Keratinocyte (primary cell): Measurements from ENCODE around the gene PCDH15. TPM values are rescaled to one million over a fixed set of nuclear protein-coding genes. Genes with fewer than 3 reads are reported as not detected.

Source experiments
- DNase-seq: peaks from one replicate; pipeline ENCODE4 v3.0.0-alpha.2; 2011; ENCODE audit warnings: low read depth, missing footprints, low spot score
- FAIRE-seq: peaks from 2 replicates; lab custom pipeline; 2011; peaks lifted over from hg19 to GRCh38; lab: Jason Lieb, UNC
- H2AFZ ChIP-seq: 2 replicates; pipeline ENCODE4 v1.6.0; 2012; ENCODE audit warnings: low read length, control low read depth, inconsistent platforms; ENCODE audit not compliant: control insufficient read depth
- H3K27ac ChIP-seq: 2 replicates; pipeline ENCODE4 v1.5.1; 2011; ENCODE audit warnings: low read length; ENCODE audit not compliant: control insufficient read depth, insufficient read depth
- H3K27me3 ChIP-seq: 3 replicates; pipeline ENCODE4 v1.6.0; 2011; ENCODE audit warnings: low read length; ENCODE audit not compliant: control insufficient read depth, insufficient read depth; ENCODE audit errors: extremely low read depth
- H3K36me3 ChIP-seq, 2 experiments: 2 replicates in 1 of 2; 3 replicates in 1 of 2; pipeline ENCODE4 v1.5.1; 2011; ENCODE audit warnings: low read length in 2 of 2, mild to moderate bottlenecking in 1 of 2; ENCODE audit not compliant: control insufficient read depth in 2 of 2, insufficient read depth in 2 of 2; ENCODE audit errors: extremely low read depth in 1 of 2
- H3K4me1 ChIP-seq: 3 replicates; pipeline ENCODE4 v1.5.1; 2011; ENCODE audit warnings: low read length; ENCODE audit not compliant: control insufficient read depth, insufficient read depth; ENCODE audit errors: extremely low read depth
- H3K4me2 ChIP-seq: 3 replicates; pipeline ENCODE4 v1.6.0; 2011; ENCODE audit warnings: low read depth, low read length; ENCODE audit not compliant: control insufficient read depth, insufficient read depth; ENCODE audit errors: extremely low read depth
- H3K4me3 ChIP-seq, 3 experiments: fragments of 200-600 bp in 1 of 3; sonication (generic) in 1 of 3; 2 replicates in 2 of 3; 3 replicates in 1 of 3; pipeline ENCODE4 v1.5.1; 2011 to 2016; ENCODE audit warnings: low read length in 3 of 3, mild to moderate bottlenecking in 3 of 3, control low read depth in 2 of 3, inconsistent platforms in 1 of 3, low read depth in 1 of 3, mixed read lengths in 1 of 3, mixed run types in 1 of 3, moderate library complexity in 1 of 3; ENCODE audit not compliant: control insufficient read depth in 2 of 3, insufficient read depth in 2 of 3; ENCODE audit errors: extremely low read depth in 1 of 3
- H3K79me2 ChIP-seq: 2 replicates; pipeline ENCODE4 v1.6.0; 2012; ENCODE audit warnings: low read length; ENCODE audit not compliant: control insufficient read depth, insufficient read depth
- H3K9ac ChIP-seq: 3 replicates; pipeline ENCODE4 v1.6.0; 2011; ENCODE audit warnings: low read length; ENCODE audit not compliant: control insufficient read depth, insufficient read depth; ENCODE audit errors: extremely low read depth
- H3K9me1 ChIP-seq: 3 replicates; pipeline ENCODE4 v1.6.0; 2011; ENCODE audit warnings: low read length; ENCODE audit not compliant: control insufficient read depth, insufficient read depth; ENCODE audit errors: extremely low read depth
- H3K9me3 ChIP-seq: 2 replicates; pipeline ENCODE4 v1.5.1; 2012; ENCODE audit warnings: low read depth, low read length; ENCODE audit not compliant: control insufficient read depth
- H4K20me1 ChIP-seq: 3 replicates; pipeline ENCODE4 v1.6.0; 2011; ENCODE audit warnings: low read length; ENCODE audit not compliant: control insufficient read depth, insufficient read depth; ENCODE audit errors: extremely low read depth
- CTCF ChIP-seq, 3 experiments: IDR thresholded peaks in 1 of 3; conservative IDR thresholded peaks in 1 of 3; optimal IDR thresholded peaks in 1 of 3; 2 replicates in 2 of 3; 3 replicates in 1 of 3; pipeline versions ENCODE3 to v1.5.1; 2011; ENCODE audit warnings: low read length in 3 of 3, mild to moderate bottlenecking in 3 of 3, moderate library complexity in 2 of 3, control low read depth in 1 of 3, inconsistent platforms in 1 of 3; ENCODE audit not compliant: insufficient read depth in 2 of 3; ENCODE audit errors: extremely low read depth in 1 of 3
- EZH2 ChIP-seq: IDR thresholded peaks from one replicate; pipeline ENCODE4 v1.6.1; 2012; ENCODE audit warnings: inconsistent platforms, mild to moderate bottlenecking, low read length, moderate library complexity
- dilution Hi-C: fragments of 300-500 bp; cut with MboI; formaldehyde crosslinking; loops from one replicate; pipeline ENCODE4 v1.7.0; 2020; ENCODE audit warnings: low sequenced_read_pairs; ENCODE audit not compliant: extremely low pct_ligation_motif_present
- polyA plus RNA-seq, 5 experiments: library from polyadenylated mRNA; depleted of rRNA in 3 of 5; stranded (reverse) in 3 of 5; stranded (forward) in 1 of 5; unstranded in 1 of 5; fragments of >200 nt; gene quantifications; 1 replicate in 1 of 5; 2 replicates in 3 of 5; 3 replicates in 1 of 5; pipeline versions ENCODE4 v1.2.1 to v1.2.3, GENCODE V29; 2011 to 2012; ENCODE audit warnings: missing spikeins in 2 of 5, low read depth in 1 of 5, low replicate concordance in 1 of 5

PCDH15 gene
- polyA plus RNA-seq, 1 donor (not counting 4 experiments of a cell fraction or from before 2014, with no cell fraction given) = not detected

GRCh38 chr10:54065106-54065505, 735.9 kb downstream of the PCDH15 start:
- H3K4me2 ChIP-seq = no peak overlapping the region
- no peaks in the 10 kb centered on the region for H3K27me3 ChIP-seq
- TF ChIP-seq EZH2 = no peak
- TF ChIP-seq CTCF (optimal IDR thresholded peaks at IDR 0.05 in 1 of 3, IDR thresholded peaks at IDR 0.05 in 1 of 3, conservative IDR thresholded peaks at IDR 0.05 in 1 of 3; ENCODE audit: extremely low read depth in 1 of 3, insufficient read depth in 2 of 3, low read length in 3 of 3) = no peak
- H3K4me3 ChIP-seq = no peak overlapping the region
- no peaks in the 10 kb centered on the region for H3K4me1 ChIP-seq
- H3K27ac ChIP-seq = no peak overlapping the region
- dilution Hi-C loops = no loop called here
- no peak overlapping the region for H2AFZ ChIP-seq
- no peak for DNase-seq
- FAIRE-seq = no peak
- no peaks in the 10 kb centered on the region for H3K79me2 ChIP-seq
- no peak overlapping the region for H3K9ac ChIP-seq
- no peaks in the 10 kb centered on the region for H3K36me3 ChIP-seq
- no peaks in the 10 kb centered on the region for H3K9me1 ChIP-seq
- peaks cover 3% of the 10 kb centered on the region for H3K9me3 ChIP-seq
- no peaks in the 10 kb centered on the region for H4K20me1 ChIP-seq

- DNase-seq = no peak
Measured at GRCh38 chr10:54064215-54064614, 736.8 kb downstream of the PCDH15 start.

More at GRCh38 chr10:54064215-54064614, 736.8 kb downstream of the PCDH15 start:
- Histone ChIP-seq H3K36me3 (no peaks in the 10 kb centered on the region), H2AFZ (no peak overlapping the region), H3K79me2 (no peaks in the 10 kb centered on the region), H4K20me1 (no peaks in the 10 kb centered on the region), H3K27me3 (no peaks in the 10 kb centered on the region), H3K9ac (no peak overlapping the region), H3K9me3 (peaks cover 3% of the 10 kb centered on the region), H3K4me3 (no peak overlapping the region), H3K27ac (no peak overlapping the region), H3K4me2 (no peak overlapping the region), H3K9me1 (no peaks in the 10 kb centered on the region), H3K4me1 (no peaks in the 10 kb centered on the region)
- dilution Hi-C loops = no loop called here
- TF ChIP-seq CTCF (optimal IDR thresholded peaks at IDR 0.05 in 1 of 3, IDR thresholded peaks at IDR 0.05 in 1 of 3, conservative IDR thresholded peaks at IDR 0.05 in 1 of 3; ENCODE audit: extremely low read depth in 1 of 3, insufficient read depth in 2 of 3, low read length in 3 of 3) = no peak
- TF ChIP-seq EZH2 = no peak
- FAIRE-seq = no peak
